Activated CD4-positive, alpha-beta memory T cell treated with anti-CD3 and anti-CD28 coated beads for 36 hours (primary cell): Measurements from ENCODE around the gene NSUN2. TPM values are rescaled to one million over a fixed set of nuclear protein-coding genes. Genes with fewer than 3 reads are reported as not detected.

Source experiments
- total RNA-seq, 2 experiments: library from RNA; stranded (reverse); gene quantifications; one replicate each; pipeline ENCODE4 v1.2.3, GENCODE V29; 2021

NSUN2 gene
- total RNA-seq, 2 experiments from 2014 or later = 78.5 to 86.7 TPM

Other genes starting within 250 kb of the NSUN2 start
- not detected for gene UBE2QL1, start 184.2 kb downstream of the NSUN2 start, total RNA-seq
- 10 to 100 TPM in 1 of 2 experiments, 1 to 10 TPM in 1; 9.5 to 11.0 TPM for gene SRD5A1, start 396 bp upstream of the NSUN2 start, total RNA-seq
- 10 to 100 TPM; 26.6 to 29.2 TPM for gene TENT4A, start 80.4 kb upstream of the NSUN2 start, total RNA-seq